H1 (cell line): ENCODE data around the gene CST11. TPM values are rescaled to one million over a fixed set of nuclear protein-coding genes. Genes with fewer than 3 reads are reported as not detected.

ENCODE experiments used
- CTCF ChIA-PET: fragments of 300-600 bp; sonication (Branson Sonifier 250); formaldehyde crosslinking; loops from one replicate; lab custom pipeline; 2021; ENCODE audit not compliant: partially characterized antibody; lab: Charles Lee
- POLR2A ChIA-PET: fragments of 300-600 bp; sonication (Branson Sonifier 250); formaldehyde crosslinking; loops from one replicate; lab custom pipeline; 2021; ENCODE audit warnings: inconsistent platforms; ENCODE audit not compliant: partially characterized antibody; lab: Charles Lee
- DNase-seq, 2 experiments: peaks; one replicate each; pipeline versions ENCODE4 v3.0.0 to v3.0.0-alpha.2; 2010 to 2022; ENCODE audit warnings: low spot score in 2 of 2, low read depth in 1 of 2, mixed read lengths in 1 of 2
- FAIRE-seq: peaks from 2 replicates; lab custom pipeline; 2011; peaks lifted over from hg19 to GRCh38; lab: Jason Lieb, UNC
- H2AFZ ChIP-seq: 2 replicates; pipeline ENCODE4 v1.8.1; 2012; ENCODE audit warnings: low read length, inconsistent platforms
- H2AK5ac ChIP-seq: 2 replicates; pipeline ENCODE4 v1.6.1; 2013; ENCODE audit warnings: low read depth, low read length
- H2BK120ac ChIP-seq: replicated peaks from 2 replicates; pipeline ENCODE3; 2013; ENCODE audit warnings: low read depth, low read length, inconsistent platforms
- H2BK12ac ChIP-seq: 2 replicates; pipeline ENCODE4 v1.6.1; 2013; ENCODE audit warnings: low read depth, low read length
- H2BK15ac ChIP-seq: 2 replicates; pipeline ENCODE4 v1.6.1; 2013; ENCODE audit warnings: low read length
- H2BK20ac ChIP-seq: 2 replicates; pipeline ENCODE4 v1.6.1; 2013; ENCODE audit warnings: low read length
- H2BK5ac ChIP-seq: 2 replicates; pipeline ENCODE4 v1.6.1; 2013; ENCODE audit warnings: low read depth, low read length
- H3K14ac ChIP-seq: 2 replicates; pipeline ENCODE4 v1.6.1; 2013; ENCODE audit warnings: inconsistent platforms; ENCODE audit not compliant: insufficient read length
- H3K18ac ChIP-seq: 2 replicates; pipeline ENCODE4 v1.6.1; 2013; ENCODE audit warnings: low read length; ENCODE audit errors: extremely low read depth
- H3K23ac ChIP-seq: 2 replicates; pipeline ENCODE4 v1.6.1; 2013; ENCODE audit warnings: inconsistent platforms; ENCODE audit not compliant: insufficient read length
- H3K23me2 ChIP-seq: 2 replicates; pipeline ENCODE4 v1.6.1; 2013; ENCODE audit warnings: low read depth, low read length
- H3K27ac ChIP-seq: 2 replicates; pipeline ENCODE4 v1.6.1; 2011; ENCODE audit warnings: low read depth, low read length, inconsistent platforms
- H3K27me3 ChIP-seq, 4 experiments: replicated peaks in 1 of 4; 1 replicate in 1 of 4; 2 replicates in 3 of 4; pipeline versions ENCODE4 v1.6.1 to v1.8.1; 2011 to 2013; ENCODE audit warnings: low read length in 3 of 4, mild to moderate bottlenecking in 3 of 4, inconsistent platforms in 2 of 4, mixed read lengths in 2 of 4, moderate library complexity in 1 of 4; ENCODE audit not compliant: control insufficient read depth in 3 of 4, insufficient read depth in 3 of 4; ENCODE audit errors: extremely low read depth in 1 of 4
- H3K36me3 ChIP-seq, 4 experiments: 2 replicates each; pipeline versions ENCODE4 v1.6.1 to v1.8.1; 2011 to 2013; ENCODE audit warnings: mild to moderate bottlenecking in 4 of 4, low read length in 3 of 4, moderate library complexity in 2 of 4, control low read depth in 1 of 4, inconsistent platforms in 1 of 4; ENCODE audit not compliant: insufficient read depth in 4 of 4, control insufficient read depth in 2 of 4
- H3K4ac ChIP-seq: replicated peaks from 2 replicates; pipeline ENCODE3; 2013; ENCODE audit warnings: low read length, low read depth, mixed read lengths, inconsistent platforms; ENCODE audit not compliant: insufficient read length
- H3K4me1 ChIP-seq, 4 experiments: replicated peaks in 1 of 4; 1 replicate in 1 of 4; 2 replicates in 3 of 4; pipeline versions ENCODE4 v1.6.1 to v1.8.1; 2011 to 2013; ENCODE audit warnings: low read length in 3 of 4, inconsistent platforms in 2 of 4, mixed read lengths in 1 of 4; ENCODE audit not compliant: insufficient read depth in 4 of 4, control insufficient read depth in 3 of 4
- H3K4me2 ChIP-seq, 2 experiments: 2 replicates each; pipeline versions ENCODE4 v1.6.1 to v1.8.1; 2011 to 2013; ENCODE audit warnings: low read depth in 2 of 2, low read length in 2 of 2, control low read depth in 1 of 2, inconsistent platforms in 1 of 2, mild to moderate bottlenecking in 1 of 2; ENCODE audit not compliant: insufficient read depth in 1 of 2
- H3K4me3 ChIP-seq, 4 experiments: fragments of 200-600, 300-600 bp in 1 of 4; sonication (generic), shearing (Covaris generic), sonication (Bioruptor Twin) in 1 of 4; 2 replicates each; pipeline versions ENCODE4 v1.5.1 to v1.8.1; 2011 to 2016; ENCODE audit warnings: low read length in 4 of 4, low read depth in 3 of 4, control low read depth in 2 of 4, inconsistent platforms in 2 of 4, mild to moderate bottlenecking in 2 of 4, mixed read lengths in 1 of 4, moderate library complexity in 1 of 4; ENCODE audit not compliant: insufficient read depth in 2 of 4; ENCODE audit errors: extremely low read depth in 1 of 4
- H3K56ac ChIP-seq: replicated peaks from 2 replicates; pipeline ENCODE3; 2013; ENCODE audit warnings: low read depth, mild to moderate bottlenecking, mixed read lengths, low read length, inconsistent platforms; ENCODE audit not compliant: insufficient read length
- H3K79me1 ChIP-seq: 2 replicates; pipeline ENCODE4 v1.6.1; 2013; ENCODE audit warnings: low read depth, low read length, control low read depth
- H3K79me2 ChIP-seq, 2 experiments: 2 replicates each; pipeline versions ENCODE4 v1.6.1 to v1.8.1; 2012 to 2013; ENCODE audit warnings: low read length in 2 of 2, mild to moderate bottlenecking in 2 of 2, inconsistent platforms in 1 of 2; ENCODE audit not compliant: insufficient read depth in 2 of 2, control insufficient read depth in 1 of 2
- H3K9ac ChIP-seq, 4 experiments: replicated peaks in 1 of 4; 1 replicate in 1 of 4; 2 replicates in 3 of 4; pipeline versions ENCODE4 v1.6.1 to v1.8.1; 2011 to 2013; ENCODE audit warnings: low read depth in 3 of 4, low read length in 3 of 4, control low read depth in 2 of 4, mild to moderate bottlenecking in 2 of 4, moderate library complexity in 2 of 4, inconsistent platforms in 1 of 4; ENCODE audit errors: extremely low read depth in 1 of 4
- H3K9me3 ChIP-seq, 2 experiments: 2 replicates each; pipeline versions ENCODE4 v1.6.1 to v1.8.1; 2012 to 2013; ENCODE audit warnings: mild to moderate bottlenecking in 2 of 2, moderate library complexity in 2 of 2, control low read depth in 1 of 2, inconsistent platforms in 1 of 2, low read depth in 1 of 2, low read length in 1 of 2, mixed read lengths in 1 of 2; ENCODE audit not compliant: insufficient read depth in 2 of 2
- H4K20me1 ChIP-seq, 2 experiments: replicated peaks in 1 of 2; 2 replicates each; pipeline versions ENCODE3 to v1.8.1; 2011 to 2013; ENCODE audit warnings: inconsistent platforms in 2 of 2, low read length in 2 of 2, mild to moderate bottlenecking in 1 of 2; ENCODE audit not compliant: insufficient read depth in 2 of 2, control insufficient read depth in 1 of 2
- H4K5ac ChIP-seq: 2 replicates; pipeline ENCODE4 v1.6.1; 2013; ENCODE audit warnings: low read length, low read depth, mixed read lengths, inconsistent platforms; ENCODE audit not compliant: insufficient read length
- H4K8ac ChIP-seq: 2 replicates; pipeline ENCODE4 v1.8.0; 2013; ENCODE audit warnings: mild to moderate bottlenecking, moderate library complexity, low read length, inconsistent platforms; ENCODE audit not compliant: insufficient read depth; ENCODE audit errors: extremely low read depth
- H4K91ac ChIP-seq: replicated peaks from 2 replicates; pipeline ENCODE3; 2013; ENCODE audit warnings: low read length, mixed read lengths, inconsistent platforms; ENCODE audit not compliant: insufficient read length
- FOSL1 ChIP-seq: IDR thresholded peaks from 2 replicates; pipeline ENCODE4 v1.6.1; 2011; ENCODE audit warnings: mild to moderate bottlenecking, low read depth, low read length, moderate library complexity; ENCODE audit not compliant: insufficient read depth
- PHF8 ChIP-seq: fragments of 200-600 bp; sonication (generic); conservative IDR thresholded peaks from 2 replicates; pipeline ENCODE4 v1.7.1; 2012; ENCODE audit warnings: low read depth, mild to moderate bottlenecking, inconsistent platforms, low read length, moderate library complexity
- RAD21 ChIP-seq, 2 experiments: IDR thresholded peaks in 1 of 2; conservative IDR thresholded peaks in 1 of 2; 2 replicates each; pipeline ENCODE4 v1.6.1; 2011; ENCODE audit warnings: low read depth in 2 of 2, low read length in 2 of 2, improper control_type of control experiment in 1 of 2, inconsistent platforms in 1 of 2, mild to moderate bottlenecking in 1 of 2, moderate library complexity in 1 of 2
- RFX5 ChIP-seq: IDR thresholded peaks from 2 replicates; pipeline ENCODE4 v1.6.1; 2011; ENCODE audit warnings: low read depth, low read length, improper control_type of control experiment, borderline replicate concordance
- RXRA ChIP-seq: IDR thresholded peaks from 2 replicates; pipeline ENCODE4 v1.6.1; 2011; ENCODE audit warnings: low read depth, mild to moderate bottlenecking, low read length, moderate library complexity; ENCODE audit not compliant: insufficient read depth
- SIX5 ChIP-seq: IDR thresholded peaks from 2 replicates; pipeline ENCODE4 v1.6.1; 2011; ENCODE audit warnings: mild to moderate bottlenecking, low read depth, low read length
- TCF12 ChIP-seq: IDR thresholded peaks from 2 replicates; pipeline ENCODE4 v1.6.1; 2011; ENCODE audit warnings: low read depth, mild to moderate bottlenecking, low read length
- WGBS, 2 experiments: shearing (Covaris generic) in 1 of 2; methylation state at CpG; one replicate each; pipeline versions ENCODE4 v1.1.6 to v1.1.7; 2013 to 2015; ENCODE audit warnings: low lambda C conversion rate in 2 of 2, mixed read lengths in 2 of 2, inconsistent platforms in 1 of 2, low coverage in 1 of 2, missing lambda C conversion rate in 1 of 2; ENCODE audit not compliant: insufficient replicate concordance in 2 of 2, insufficient coverage in 1 of 2, insufficient read length in 1 of 2; ENCODE audit errors: extremely low coverage in 1 of 2, missing lambda C conversion rate in 1 of 2; 5-methylcytosine and 5-hydroxymethylcytosine counted together
- polyA plus RNA-seq, 7 experiments: library from polyadenylated mRNA; depleted of rRNA in 3 of 7; stranded (reverse) in 5 of 7; unstranded in 2 of 7; fragments of >200 nt in 5 of 7; fragments of 200-250 nt in 2 of 7; gene quantifications; 1 replicate in 5 of 7; 2 replicates in 1 of 7; 4 replicates in 1 of 7; pipeline versions ENCODE4 v1.2.1 to v1.2.3, GENCODE V29; 2011 to 2013; ENCODE audit warnings: missing spikeins in 2 of 7, mixed read lengths in 2 of 7
- total RNA-seq: library from RNA; stranded (reverse); fragmentation: NEBNext Ultra II Directional; extraction: Animal tissue kit (Norgen Biotek cat#: 25700); gene quantifications from 2 replicates; pipeline ENCODE4 v1.2.1, GENCODE V29; 2021
- TF ChIP-seq, protein P1 (sequence below): IDR thresholded peaks from 2 replicates; pipeline ENCODE4 v1.6.1; 2012; ENCODE audit warnings: inconsistent platforms
- TF ChIP-seq, protein P2 (sequence below): IDR thresholded peaks from 2 replicates; pipeline ENCODE4 v1.6.1; 2011; ENCODE audit warnings: low read depth, mild to moderate bottlenecking, low read length; ENCODE audit not compliant: insufficient read depth

CST11 gene
- total and polyA plus RNA-seq, 2 of the 8 experiments (the other 6 are each of a cell fraction or from before 2014, with no cell fraction given), result 2.0 TPM; not detected in 1

DNA sequence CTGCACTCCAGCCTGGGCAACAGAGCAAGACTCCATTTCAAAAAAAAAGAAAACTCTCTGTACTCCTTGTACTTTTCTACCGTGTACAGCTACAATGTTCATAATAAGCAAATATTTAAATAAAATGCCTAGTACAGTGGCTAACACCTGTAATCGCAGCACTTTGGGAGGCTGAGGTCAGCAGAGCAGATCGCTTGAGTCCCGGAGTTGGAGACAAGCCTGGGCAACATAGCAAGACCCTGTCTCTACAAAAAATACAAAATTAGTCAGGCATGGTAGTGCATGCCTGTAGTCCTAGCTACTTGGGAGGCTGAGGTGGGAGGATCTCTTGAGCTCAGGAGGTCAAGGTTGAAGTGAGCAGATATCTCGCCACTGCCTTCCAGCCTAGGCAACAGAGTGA, 37.1 kb downstream of the CST11 start:
- H3K9me3 ChIP-seq, result no peaks in the 10 kb centered on the region
- no peaks in the 10 kb centered on the region for H3K36me3 ChIP-seq
- H3K23ac ChIP-seq, result no peak overlapping the region
- no peaks in the 10 kb centered on the region; the same call in 1 of the 2 replicates for H3K23me2 ChIP-seq
- H3K27ac ChIP-seq, result no peak overlapping the region
- POLR2A ChIA-PET, result no interaction called here
- CTCF ChIA-PET, result interaction anchor here (0.7 to 1.4 kb wide), 8 partner anchors 8 to 364 kb away, joined by 3 to 5 read pairs (median 4); no protein-coding TSS in a partner anchor
- H3K4me1 ChIP-seq, result no peaks in the 10 kb centered on the region
- FAIRE-seq, result no peak
- H3K14ac ChIP-seq, result no peak overlapping the region
- H3K4ac ChIP-seq, result no peak overlapping the region
- no peak overlapping the region for H2BK15ac ChIP-seq
- no peak overlapping the region for H2BK5ac ChIP-seq
- no peak overlapping the region for H2AK5ac ChIP-seq
- H3K27me3 ChIP-seq, result no peaks in the 10 kb centered on the region
- H3K79me2 ChIP-seq, result peaks cover 11 to 94% of the 10 kb centered on the region in 2 experiments; a peak in 3 of 4 replicates
- no peak for DNase-seq
- no peak overlapping the region for H3K9ac ChIP-seq
- H2BK20ac ChIP-seq, result no peak overlapping the region
- no peak overlapping the region for H4K5ac ChIP-seq
- 94% methylated on average over 5 of the region's 5 CpGs; no CpG with 5 or more reads in 1 of the 2 experiments for WGBS, 2 experiments
- no peak overlapping the region for H3K56ac ChIP-seq
- H2BK120ac ChIP-seq, result no peak overlapping the region
- no peak overlapping the region for H2AFZ ChIP-seq
- H3K4me3 ChIP-seq, result no peak overlapping the region
- H3K79me1 ChIP-seq, result peaks cover 8% of the 10 kb centered on the region
- no peak overlapping the region for H3K4me2 ChIP-seq
- H2BK12ac ChIP-seq, result no peak overlapping the region
- H4K20me1 ChIP-seq, result peaks cover 6 to 14% of the 10 kb centered on the region in 2 experiments
- no peak for TF ChIP-seq PHF8
- TF ChIP-seq SIX5, result no peak
- no peak for TF ChIP-seq RXRA
- TF ChIP-seq RFX5, result no peak
- TF ChIP-seq TCF12, result no peak
- TF ChIP-seq, protein P1, sequence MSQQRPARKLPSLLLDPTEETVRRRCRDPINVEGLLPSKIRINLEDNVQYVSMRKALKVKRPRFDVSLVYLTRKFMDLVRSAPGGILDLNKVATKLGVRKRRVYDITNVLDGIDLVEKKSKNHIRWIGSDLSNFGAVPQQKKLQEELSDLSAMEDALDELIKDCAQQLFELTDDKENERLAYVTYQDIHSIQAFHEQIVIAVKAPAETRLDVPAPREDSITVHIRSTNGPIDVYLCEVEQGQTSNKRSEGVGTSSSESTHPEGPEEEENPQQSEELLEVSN, result no peak
- TF ChIP-seq FOSL1, result no peak
- TF ChIP-seq, protein P2, sequence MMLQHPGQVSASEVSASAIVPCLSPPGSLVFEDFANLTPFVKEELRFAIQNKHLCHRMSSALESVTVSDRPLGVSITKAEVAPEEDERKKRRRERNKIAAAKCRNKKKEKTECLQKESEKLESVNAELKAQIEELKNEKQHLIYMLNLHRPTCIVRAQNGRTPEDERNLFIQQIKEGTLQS, result no peak
- no peak for TF ChIP-seq RAD21 (IDR thresholded peaks at IDR 0.05 in 1 of 2, conservative IDR thresholded peaks at IDR 0.05 in 1 of 2; ENCODE audit: low read depth in 2 of 2, low read length in 2 of 2)
- TF ChIP-seq, all 59 proteins: peak for 0
- H4K91ac ChIP-seq, result no peak overlapping the region
- no peak overlapping the region for H3K18ac ChIP-seq
- no peak overlapping the region for H4K8ac ChIP-seq
